Stomach smooth muscle (tissue), 2 donors: Measurements from ENCODE around the gene TMX1.

Experiments
- H3K27ac ChIP-seq: one replicate; pipeline ENCODE4 v1.7.0; 2013; ENCODE audit warnings: mild to moderate bottlenecking, low read length, inconsistent platforms
- H3K27me3 ChIP-seq, 2 donors: one replicate each; pipeline ENCODE4 v1.7.0; 2013; ENCODE audit warnings: low read length in 2 of 2; ENCODE audit not compliant: insufficient read depth in 2 of 2, control insufficient read depth in 1 of 2
- H3K36me3 ChIP-seq, 2 donors: one replicate each; pipeline ENCODE4 v1.7.0; 2013; ENCODE audit warnings: low read length in 2 of 2; ENCODE audit not compliant: control insufficient read depth in 2 of 2, insufficient read depth in 2 of 2
- H3K4me1 ChIP-seq: one replicate; pipeline ENCODE4 v1.7.0; 2013; ENCODE audit warnings: low read length; ENCODE audit not compliant: control insufficient read depth, insufficient read depth
- H3K4me3 ChIP-seq, 2 donors: one replicate each; pipeline ENCODE4 v1.7.0; 2013; ENCODE audit warnings: low read length in 2 of 2
- H3K9ac ChIP-seq, 2 donors: one replicate each; pipeline ENCODE4 v1.7.0; 2013; ENCODE audit warnings: low read length in 2 of 2, mild to moderate bottlenecking in 1 of 2
- H3K9me3 ChIP-seq, 2 donors: one replicate each; pipeline ENCODE4 v1.7.0; 2013; ENCODE audit warnings: low read length in 2 of 2; ENCODE audit not compliant: control insufficient read depth in 2 of 2
- donor health status: healthy.
- donor health status: Pancreatic carcinoma.

Gene TMX1

DNA sequence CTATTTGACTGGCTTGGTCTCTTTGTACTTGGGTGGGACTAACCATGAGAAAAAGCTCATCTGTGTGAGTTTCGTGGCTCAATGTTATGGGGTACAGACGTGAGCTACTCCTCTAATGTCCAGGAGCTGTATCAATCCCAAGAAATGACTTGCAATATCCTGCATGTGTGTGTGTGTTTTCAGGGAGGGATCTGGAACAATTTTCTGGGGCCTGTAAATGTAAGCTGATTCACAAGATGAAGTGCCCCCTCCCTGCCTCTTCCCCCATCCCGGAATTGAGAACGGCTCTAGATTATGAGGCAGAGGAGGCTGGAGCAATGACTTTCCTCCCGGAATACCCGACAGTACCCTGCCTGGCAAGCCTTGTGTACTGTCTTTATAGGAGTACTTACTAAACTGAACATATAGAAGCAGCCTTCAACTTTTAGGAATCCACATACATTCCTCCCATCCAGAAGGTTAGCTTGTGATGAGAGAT, 53.9 kb downstream of the TMX1 start:
- no peak overlapping the region for H3K4me3 ChIP-seq
- H3K9me3 ChIP-seq, result no peaks in the 10 kb centered on the region
- H3K36me3 ChIP-seq, result no peaks in the 10 kb centered on the region
- no peak overlapping the region for H3K9ac ChIP-seq
- H3K27ac ChIP-seq, result peak overlapping the region; percentile 31
- H3K27me3 ChIP-seq, result no peaks in the 10 kb centered on the region
- H3K4me1 ChIP-seq, result peaks cover 25% of the 10 kb centered on the region

DNA sequence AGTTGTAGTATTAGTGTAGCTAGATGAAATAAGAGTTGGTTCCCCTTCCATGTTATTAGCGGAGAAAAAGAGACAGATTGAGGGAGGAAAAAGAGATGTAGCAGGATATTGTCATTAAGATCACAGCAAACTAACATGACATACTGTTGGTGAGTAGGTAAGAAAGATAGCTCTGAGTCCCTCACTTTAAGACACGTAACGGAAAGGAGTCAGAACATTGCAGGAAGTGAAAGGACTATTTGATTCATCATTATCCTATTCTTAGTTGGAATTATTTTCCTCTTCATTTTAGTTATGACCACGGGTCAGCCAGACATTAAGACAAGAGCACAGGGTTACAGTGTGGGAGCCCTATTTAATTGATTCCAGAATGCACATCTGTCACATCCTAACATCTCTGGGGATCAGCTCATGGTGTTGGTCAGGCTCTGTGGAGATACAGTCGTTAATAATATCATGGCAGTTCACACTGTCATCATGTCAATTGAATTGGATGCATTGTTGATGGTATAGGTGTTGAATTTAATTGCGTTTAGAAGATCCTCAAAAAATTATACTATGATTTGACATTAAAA, 55.0 kb downstream of the TMX1 start:
- no peaks in the 10 kb centered on the region for H3K9me3 ChIP-seq

DNA sequence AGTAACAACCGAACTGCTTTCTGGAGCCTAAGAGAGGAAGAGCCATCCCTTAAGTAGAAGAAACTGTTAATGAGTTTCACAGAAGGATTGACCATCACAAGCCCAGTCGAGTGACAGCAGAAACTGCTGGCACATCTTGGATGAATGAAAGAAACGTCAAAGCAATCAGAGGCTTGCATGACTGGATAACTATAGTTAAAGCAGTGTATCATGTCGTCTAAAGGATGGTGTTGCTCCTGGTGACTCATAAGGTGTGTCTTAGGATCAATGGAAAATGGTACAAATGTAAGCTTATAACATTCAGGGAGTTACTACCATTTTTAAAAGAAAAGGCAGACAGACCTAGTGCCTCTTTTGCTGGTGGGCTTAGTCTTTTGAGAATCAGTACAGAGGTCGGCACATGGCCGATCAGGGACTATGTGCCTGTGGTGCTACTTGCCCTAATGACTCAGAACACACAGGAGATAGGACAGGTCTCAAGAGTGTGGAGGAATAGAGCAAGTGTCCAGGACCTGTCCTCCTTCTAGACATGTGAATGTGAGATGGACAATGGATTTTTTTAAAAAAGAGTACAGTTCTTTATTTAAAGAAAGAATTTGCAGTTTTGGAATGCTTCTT, 55.7 kb downstream of the TMX1 start:
- no peaks in the 10 kb centered on the region for H3K9me3 ChIP-seq
- peaks cover 28% of the 10 kb centered on the region for H3K4me1 ChIP-seq
- no peak overlapping the region for H3K9ac ChIP-seq
- H3K27ac ChIP-seq, result no peak overlapping the region
- no peaks in the 10 kb centered on the region for H3K27me3 ChIP-seq
- H3K36me3 ChIP-seq, result no peaks in the 10 kb centered on the region
- H3K4me3 ChIP-seq, result no peak overlapping the region

More for the DNA sequence above, 55.0 kb downstream of the TMX1 start:
- H3K4me3 ChIP-seq, result no peak overlapping the region
- peaks cover 28% of the 10 kb centered on the region for H3K4me1 ChIP-seq
- no peak overlapping the region for H3K9ac ChIP-seq
- no peaks in the 10 kb centered on the region for H3K36me3 ChIP-seq
- H3K27ac ChIP-seq, result no peak overlapping the region
- no peaks in the 10 kb centered on the region for H3K27me3 ChIP-seq

GRCh38 chr14:51297066-51297465, 57.0 kb downstream of the TMX1 start:
- Histone ChIP-seq H3K27ac (no peak overlapping the region), H3K9ac (no peak overlapping the region), H3K4me1 (peaks cover 24% of the 10 kb centered on the region), H3K36me3 (no peaks in the 10 kb centered on the region), H3K27me3 (no peaks in the 10 kb centered on the region), H3K9me3 (no peaks in the 10 kb centered on the region), H3K4me3 (no peak overlapping the region)

- no peaks in the 10 kb centered on the region for H3K36me3 ChIP-seq
- H3K9me3 ChIP-seq, result no peaks in the 10 kb centered on the region
- peaks cover 12% of the 10 kb centered on the region for H3K4me1 ChIP-seq
- no peak overlapping the region for H3K9ac ChIP-seq
- H3K4me3 ChIP-seq, result no peak overlapping the region
- no peaks in the 10 kb centered on the region for H3K27me3 ChIP-seq
- no peak overlapping the region for H3K27ac ChIP-seq
These were observed 58.8 kb downstream of the TMX1 start for GRCh38 chr14:51298895-51299294.

- no peaks in the 10 kb centered on the region for H3K9me3 ChIP-seq
- H3K27ac ChIP-seq, result no peak overlapping the region
- no peaks in the 10 kb centered on the region for H3K27me3 ChIP-seq
- no peak overlapping the region for H3K9ac ChIP-seq
- H3K4me1 ChIP-seq, result peaks cover 17% of the 10 kb centered on the region
- H3K4me3 ChIP-seq, result no peak overlapping the region
- no peaks in the 10 kb centered on the region for H3K36me3 ChIP-seq
These were observed 62.4 kb downstream of the TMX1 start for GRCh38 chr14:51302295-51303030.

DNA sequence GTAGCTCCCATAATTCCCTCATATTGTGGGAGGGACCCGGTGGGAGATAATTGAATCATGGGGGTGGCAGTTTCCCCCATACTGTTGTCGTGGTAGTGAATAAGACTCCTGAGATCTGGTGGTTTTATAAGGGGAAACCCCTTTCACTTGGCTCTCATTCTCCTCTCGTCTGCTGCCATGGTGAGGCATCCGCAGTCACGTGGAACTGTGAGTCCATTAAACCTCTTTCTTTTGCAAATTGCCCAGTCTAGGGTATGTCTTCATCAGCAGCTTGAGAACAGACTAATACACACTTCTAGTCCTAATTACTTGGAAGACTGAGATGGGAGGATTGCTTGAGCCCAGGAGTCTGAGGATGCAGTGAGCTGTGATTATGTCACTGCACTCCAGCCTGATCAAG, 64.4 kb downstream of the TMX1 start:
- no peaks in the 10 kb centered on the region for H3K36me3 ChIP-seq
- no peak overlapping the region for H3K9ac ChIP-seq
- peaks cover 13% of the 10 kb centered on the region for H3K4me1 ChIP-seq
- no peaks in the 10 kb centered on the region for H3K27me3 ChIP-seq
- no peak overlapping the region for H3K4me3 ChIP-seq
- no peak overlapping the region for H3K27ac ChIP-seq
- no peaks in the 10 kb centered on the region for H3K9me3 ChIP-seq

- H3K4me1 ChIP-seq, result peaks cover 9% of the 10 kb centered on the region
- no peaks in the 10 kb centered on the region for H3K27me3 ChIP-seq
- no peaks in the 10 kb centered on the region for H3K9me3 ChIP-seq
- H3K27ac ChIP-seq, result no peak overlapping the region
- no peak overlapping the region for H3K9ac ChIP-seq
- no peak overlapping the region for H3K4me3 ChIP-seq
- H3K36me3 ChIP-seq, result no peaks in the 10 kb centered on the region
These were observed 64.9 kb downstream of the TMX1 start for GRCh38 chr14:51304941-51305340.

DNA sequence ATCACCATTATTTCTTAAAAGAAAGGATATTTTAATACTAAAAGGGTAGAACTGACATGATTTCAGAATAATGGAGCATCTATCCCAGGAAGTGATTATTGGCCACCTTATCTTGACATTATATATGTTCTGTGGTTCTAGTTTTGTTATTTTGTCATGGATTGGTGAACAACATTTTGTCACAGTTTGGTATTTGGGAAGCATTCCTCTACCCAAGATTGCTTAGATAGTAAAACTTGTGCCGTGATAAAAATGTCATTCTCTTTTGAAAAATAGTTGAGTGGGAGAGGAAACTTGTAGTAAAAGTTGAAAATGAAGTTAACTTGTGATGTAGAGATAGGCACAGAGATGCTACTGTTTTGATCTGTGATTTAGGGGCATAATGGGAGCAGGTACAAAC, 65.7 kb downstream of the TMX1 start:
- Histone ChIP-seq H3K4me1 (peaks cover 16% of the 10 kb centered on the region), H3K36me3 (no peaks in the 10 kb centered on the region), H3K27ac (no peak overlapping the region), H3K9ac (no peak overlapping the region), H3K4me3 (no peak overlapping the region), H3K9me3 (no peaks in the 10 kb centered on the region), H3K27me3 (no peaks in the 10 kb centered on the region)
